ENCODE results near the gene SOBP.

GRCh38 chr6:107699697-107700325 lies 209.9 kb downstream of the SOBP start:
- TF ChIP-seq CTCF (IDR thresholded peaks at IDR 0.05): no peak
- TF ChIP-seq POLR2AphosphoS5 (IDR thresholded peaks at IDR 0.05): no peak
- no peak for TF ChIP-seq POLR2A (IDR thresholded peaks at IDR 0.05)
- TF ChIP-seq EP300 (IDR thresholded peaks at IDR 0.05): no peak
